Endometrial microvascular endothelial cells (primary cell): ENCODE data around the gene MPP1. TPM values are rescaled to one million over a fixed set of nuclear protein-coding genes. Genes with fewer than 3 reads are reported as not detected.

Experiments used
- in situ Hi-C: cut with HindIII; loops from 2 replicates; pipeline ENCODE4 v1.10.0; 2017; ENCODE audit warnings: low sequenced_read_pairs, low pct_unique_long_range_greater_than_20kb; ENCODE audit errors: inconsistent ontology term
- total RNA-seq: library from RNA; depleted of rRNA; stranded (reverse); fragments of >200 nt; gene quantifications from one replicate; pipeline ENCODE4 v1.2.3, GENCODE V29; 2015; ENCODE audit errors: inconsistent ontology term

The MPP1 gene
- total RNA-seq, 1 donor from 2014 or later, result 37.1 TPM

DNA sequence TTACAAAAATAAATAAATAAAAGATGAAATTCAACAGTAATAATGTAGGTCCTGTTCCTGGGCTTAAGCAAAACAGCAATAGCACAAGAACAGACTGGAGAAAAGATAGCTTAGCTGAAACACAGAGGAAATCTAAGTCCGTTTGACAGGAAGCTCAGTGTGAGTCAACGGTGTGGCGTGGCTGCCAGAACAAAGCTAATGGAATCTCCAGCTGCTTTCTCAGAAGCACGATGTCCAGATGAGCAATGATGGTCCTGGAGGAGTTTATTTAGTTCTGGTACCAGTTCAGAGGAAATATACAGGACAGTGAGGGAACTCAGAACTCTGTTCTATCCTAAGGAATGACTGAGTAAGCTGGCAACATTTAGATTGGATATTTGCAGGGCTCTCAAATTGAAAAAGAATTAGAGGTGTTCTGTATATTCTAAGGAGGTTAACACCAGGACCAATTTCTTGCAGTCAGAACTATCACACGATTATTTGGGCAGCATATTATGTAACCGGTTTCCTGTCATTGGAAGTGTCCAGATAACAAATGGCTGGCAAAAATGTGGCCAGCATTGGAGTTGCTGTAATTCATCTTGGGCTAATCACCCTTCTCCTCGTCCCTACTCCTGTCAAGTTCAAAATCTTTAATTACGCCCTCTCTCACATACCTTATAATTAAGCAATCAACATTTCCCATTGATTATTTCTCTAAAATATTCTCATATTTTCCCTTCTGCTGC is 67.1 kb downstream of the MPP1 start:
- in situ Hi-C loops, result no loop called here

DNA sequence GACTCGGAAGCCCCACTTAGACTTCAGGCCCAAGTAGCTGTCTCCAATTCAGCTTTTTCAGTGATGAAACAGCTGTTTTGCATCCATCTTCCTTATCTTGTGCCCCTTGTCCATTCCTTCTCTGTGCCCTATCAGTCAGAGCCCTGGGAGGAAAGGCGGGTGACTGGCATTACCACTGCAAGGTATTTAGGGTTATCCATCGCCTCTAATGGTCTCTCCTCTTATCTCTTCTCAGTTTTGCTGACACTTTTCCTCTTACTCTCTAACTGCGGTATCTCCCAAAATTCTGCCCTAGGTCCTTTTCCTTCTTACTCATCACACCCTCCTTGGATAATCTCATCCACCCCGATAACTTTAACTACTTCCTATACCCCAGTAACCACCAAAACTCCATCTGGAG is 68.1 kb downstream of the MPP1 start:
- in situ Hi-C loops, result no loop called here

DNA sequence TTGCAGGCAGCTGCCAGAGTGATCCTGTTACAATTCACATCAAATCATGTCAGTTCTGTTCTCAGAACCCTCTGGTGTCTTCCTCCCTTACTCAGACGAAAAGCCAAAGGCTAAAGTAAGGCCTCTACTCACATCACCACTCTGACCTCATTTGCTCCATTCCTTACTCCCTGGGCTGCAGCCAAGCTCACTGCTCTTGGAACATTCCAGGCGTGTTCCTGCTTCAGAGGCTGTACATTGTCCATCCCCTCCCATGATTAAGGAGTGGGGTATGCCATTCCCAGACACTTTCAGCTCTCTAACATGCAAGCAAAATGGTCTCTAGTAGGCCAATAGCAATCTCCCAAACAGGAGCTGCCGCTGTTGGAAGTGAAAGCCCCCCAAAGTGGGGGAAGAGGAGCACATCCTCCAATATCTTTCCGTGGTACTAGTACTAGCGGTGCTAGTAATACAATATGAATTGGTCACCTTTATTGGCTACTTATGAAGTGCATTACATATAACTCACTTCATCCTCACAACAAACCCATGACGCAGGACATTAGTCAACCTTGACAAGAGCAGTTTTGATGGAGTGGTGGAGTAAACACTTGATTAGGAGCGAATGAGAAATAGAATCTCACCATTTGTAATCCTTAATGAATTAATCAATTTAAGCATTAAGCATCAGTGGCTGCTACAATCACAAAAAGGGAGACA is 69.4 kb downstream of the MPP1 start:
- in situ Hi-C loops, result no loop called here

GRCh38 chrX:154734061-154734781 is 71.1 kb downstream of the MPP1 start:
- in situ Hi-C loops, result no loop called here

GRCh38 chrX:154733066-154733425 is 72.2 kb downstream of the MPP1 start:
- in situ Hi-C loops, result no loop called here

DNA sequence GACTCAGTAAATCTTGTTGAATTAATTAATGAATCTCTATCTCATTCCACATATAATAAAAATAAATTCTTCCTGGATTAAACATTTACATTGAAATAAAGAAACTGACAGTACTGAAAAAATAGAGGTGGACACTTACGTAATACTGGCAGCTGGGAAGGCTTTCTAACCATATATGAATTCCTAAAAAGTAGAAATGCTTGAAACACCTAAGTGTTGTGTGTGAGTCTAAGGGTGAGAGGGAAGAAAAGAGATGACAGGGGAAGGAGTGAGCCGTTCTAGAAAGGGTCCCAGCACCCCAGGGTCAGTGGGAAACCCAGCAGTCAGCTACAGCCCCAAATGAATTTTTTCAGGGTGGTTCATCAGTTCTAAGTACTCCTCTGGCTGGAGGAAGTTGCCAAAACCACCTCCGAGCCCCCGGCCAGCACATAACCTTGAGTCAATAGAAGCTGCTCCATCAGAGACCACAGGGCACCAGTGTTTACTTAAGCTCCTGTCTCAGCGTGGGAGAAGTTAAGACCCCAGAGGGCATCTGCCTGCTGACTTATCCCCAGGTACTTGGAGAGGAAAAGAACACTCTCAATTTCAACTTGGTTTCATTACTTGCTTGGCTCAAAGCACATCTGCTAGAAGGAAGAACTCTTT is 72.7 kb downstream of the MPP1 start:
- in situ Hi-C loops, result no loop called here

GRCh38 chrX:154731881-154732280 is 73.4 kb downstream of the MPP1 start:
- in situ Hi-C loops, result no loop called here

- in situ Hi-C loops, result no loop called here
Observed at GRCh38 chrX:154731184-154731583, 74.1 kb downstream of the MPP1 start.

DNA sequence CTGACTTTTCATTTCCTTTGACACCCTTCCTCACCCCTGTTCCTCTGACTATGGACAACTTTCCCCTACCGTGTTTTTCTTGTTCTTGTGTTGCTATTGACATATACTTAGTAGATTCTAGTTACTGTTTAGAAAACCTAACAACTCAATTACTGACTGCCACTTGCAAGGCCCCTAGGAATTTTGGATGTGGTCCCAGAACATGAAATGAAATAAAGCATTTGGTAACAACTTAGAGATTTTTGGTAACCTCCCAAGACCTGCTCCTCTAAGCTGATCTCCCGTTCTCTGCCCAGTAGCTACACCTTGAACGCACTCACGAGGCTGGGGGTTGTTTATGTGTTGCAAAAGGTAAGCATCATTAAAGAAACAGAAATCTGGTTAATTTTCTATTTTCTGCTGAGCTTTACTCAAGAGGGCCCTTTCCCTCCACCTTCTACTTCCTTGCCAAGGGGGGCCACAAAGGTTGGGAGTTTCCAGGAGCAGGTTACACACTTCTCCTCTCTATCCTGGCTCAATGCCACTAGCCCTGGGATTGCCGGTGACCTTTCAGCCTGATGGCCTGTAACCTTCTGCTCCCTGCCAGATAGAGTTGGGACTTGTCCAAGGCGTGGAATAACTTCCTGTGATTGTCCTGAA is 74.9 kb downstream of the MPP1 start:
- in situ Hi-C loops, result no loop called here

DNA sequence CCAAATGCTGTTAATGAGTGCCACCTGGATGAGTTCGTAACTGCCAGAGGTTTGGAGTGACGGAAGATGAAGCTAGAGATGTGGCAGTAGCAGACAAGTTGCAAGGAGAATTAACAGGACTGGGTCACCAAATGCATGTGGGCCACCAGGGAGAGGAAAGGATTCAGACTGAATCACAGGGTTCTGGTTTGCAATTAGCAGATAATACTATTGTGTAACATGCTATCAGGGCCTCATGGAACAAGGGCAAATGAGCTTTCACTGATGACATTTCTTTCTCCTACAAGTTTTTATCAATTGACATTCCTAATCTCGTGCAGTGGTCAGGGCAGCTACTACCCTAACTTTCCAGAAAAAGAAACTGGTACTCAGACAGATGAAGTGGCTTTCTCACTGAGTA is 75.8 kb downstream of the MPP1 start:
- in situ Hi-C loops, result no loop called here

Other genes starting within 250 kb of the MPP1 start
- gene CTAG1A, start 220.4 kb downstream of the MPP1 start, total RNA-seq, result not detected
- gene CTAG1B, start 186.2 kb downstream of the MPP1 start, total RNA-seq, result not detected
- gene CTAG2, start 151.9 kb downstream of the MPP1 start, total RNA-seq, result not detected
- 4.3 TPM for gene GAB3, start 54.4 kb downstream of the MPP1 start, total RNA-seq
- 56.6 TPM for gene DKC1, start 42.6 kb downstream of the MPP1 start, total RNA-seq
- not detected for gene SMIM9, start 29.2 kb upstream of the MPP1 start, total RNA-seq
- 8.4 TPM for gene F8A1, start 80.9 kb upstream of the MPP1 start, total RNA-seq
- 0.28 TPM for gene F8, start 217.2 kb upstream of the MPP1 start, total RNA-seq
- gene FUNDC2, start 221.4 kb upstream of the MPP1 start, total RNA-seq, result 41.6 TPM